Peyer's patch (tissue), 4 donors: Measurements from ENCODE around the gene PTGFRN. TPM values are rescaled to one million over a fixed set of nuclear protein-coding genes. Genes with fewer than 3 reads are reported as not detected.

Experiments used
- DNase-seq, 3 donors: peaks; one replicate each; pipeline ENCODE4 v3.0.0-alpha.2; 2017 to 2019
- H3K27ac ChIP-seq, 4 donors: fragments of 200-600 bp; sonication (generic); one replicate each; pipeline ENCODE4 v1.5.1; 2016 to 2019
- H3K27me3 ChIP-seq, 2 donors: fragments of 200-600 bp; sonication (generic); one replicate each; pipeline ENCODE4 v1.5.1; 2019
- H3K36me3 ChIP-seq, 3 donors: fragments of 200-600 bp; sonication (generic); one replicate each; pipeline ENCODE4 v1.5.1; 2016 to 2019
- H3K4me1 ChIP-seq, 4 donors: fragments of 200-600 bp; sonication (generic); one replicate each; pipeline ENCODE4 v1.5.1; 2016 to 2019
- H3K4me3 ChIP-seq, 4 donors: fragments of 200-600 bp; sonication (generic); 1 replicate in 3 of 4; 2 replicates in 1 of 4; pipeline ENCODE4 v1.5.1; 2016 to 2019; ENCODE audit warnings: mild to moderate bottlenecking in 1 of 4
- H3K9me3 ChIP-seq, 4 donors: fragments of 200-600 bp; sonication (generic); one replicate each; pipeline ENCODE4 v1.5.1; 2016 to 2019; ENCODE audit warnings: mild to moderate bottlenecking in 1 of 4
- POLR2A ChIP-seq, 2 donors: fragments of 450-650 bp; IDR thresholded peaks; one replicate each; pipeline ENCODE4 v1.5.1; 2017; ENCODE audit warnings: antibody characterized with exemption in 2 of 2, mild to moderate bottlenecking in 2 of 2, moderate library complexity in 2 of 2
- total RNA-seq, 4 donors: library from RNA; depleted of rRNA; stranded (reverse); fragments of >200 nt; gene quantifications; one replicate each; pipeline ENCODE4 v1.1.0, GENCODE V29; 2016
- TF ChIP-seq, protein P1 (sequence below), 6 experiments: fragments of 450-650 bp in 4 of 6; fragments of 200-600 bp in 2 of 6; sonication (generic) in 1 of 6; IDR thresholded peaks; one replicate each; pipeline ENCODE4 v1.5.1; 2017 to 2019; ENCODE audit warnings: antibody characterized with exemption in 6 of 6, mild to moderate bottlenecking in 3 of 6, moderate library complexity in 1 of 6

Gene PTGFRN
- total RNA-seq, 4 donors from 2014 or later = 20.6 to 66.6 (median 54.3) TPM

GRCh38 chr1:116915086-116915661 lies 5.5 kb downstream of the PTGFRN start:
- no peaks in the 10 kb centered on the region for H3K36me3 ChIP-seq
- H3K4me1 ChIP-seq = peaks cover 0 to 70% (median 0%) of the 10 kb centered on the region in 4 donors
- TF ChIP-seq POLR2A (IDR thresholded peaks at IDR 0.05) = peak in 1 of 2 donors; percentile 47
- TF ChIP-seq, protein P1, sequence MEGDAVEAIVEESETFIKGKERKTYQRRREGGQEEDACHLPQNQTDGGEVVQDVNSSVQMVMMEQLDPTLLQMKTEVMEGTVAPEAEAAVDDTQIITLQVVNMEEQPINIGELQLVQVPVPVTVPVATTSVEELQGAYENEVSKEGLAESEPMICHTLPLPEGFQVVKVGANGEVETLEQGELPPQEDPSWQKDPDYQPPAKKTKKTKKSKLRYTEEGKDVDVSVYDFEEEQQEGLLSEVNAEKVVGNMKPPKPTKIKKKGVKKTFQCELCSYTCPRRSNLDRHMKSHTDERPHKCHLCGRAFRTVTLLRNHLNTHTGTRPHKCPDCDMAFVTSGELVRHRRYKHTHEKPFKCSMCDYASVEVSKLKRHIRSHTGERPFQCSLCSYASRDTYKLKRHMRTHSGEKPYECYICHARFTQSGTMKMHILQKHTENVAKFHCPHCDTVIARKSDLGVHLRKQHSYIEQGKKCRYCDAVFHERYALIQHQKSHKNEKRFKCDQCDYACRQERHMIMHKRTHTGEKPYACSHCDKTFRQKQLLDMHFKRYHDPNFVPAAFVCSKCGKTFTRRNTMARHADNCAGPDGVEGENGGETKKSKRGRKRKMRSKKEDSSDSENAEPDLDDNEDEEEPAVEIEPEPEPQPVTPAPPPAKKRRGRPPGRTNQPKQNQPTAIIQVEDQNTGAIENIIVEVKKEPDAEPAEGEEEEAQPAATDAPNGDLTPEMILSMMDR (IDR thresholded peaks at IDR 0.05) = peak in 1 of 6 experiments; percentile 7
- H3K9me3 ChIP-seq = no peaks in the 10 kb centered on the region
- H3K4me3 ChIP-seq = peak overlapping the region in 2 of 4 donors; percentile 27 to 30
- DNase-seq = peak in 2 of 3 donors; percentile 74 to 77
- no peaks in the 10 kb centered on the region for H3K27me3 ChIP-seq
- H3K27ac ChIP-seq = peak overlapping the region in 3 of 4 donors; percentile 25 to 84 (median 76)

- Histone ChIP-seq H3K4me1 (peaks cover 0 to 79% (median 0%) of the 10 kb centered on the region in 4 donors), H3K27ac (peak overlapping the region in 2 of 4 donors; percentile 76 to 84), H3K9me3 (no peaks in the 10 kb centered on the region), H3K36me3 (no peaks in the 10 kb centered on the region), H3K27me3 (no peaks in the 10 kb centered on the region), H3K4me3 (no peak overlapping the region)
- TF ChIP-seq, protein P1 (IDR thresholded peaks at IDR 0.05) = no peak
- TF ChIP-seq POLR2A (IDR thresholded peaks at IDR 0.05) = no peak
- DNase-seq = no peak
Observed at GRCh38 chr1:116916002-116916401, 6.3 kb downstream of the PTGFRN start.

- Histone ChIP-seq H3K36me3 (no peaks in the 10 kb centered on the region), H3K4me1 (peaks cover 0 to 77% (median 0%) of the 10 kb centered on the region in 4 donors), H3K4me3 (no peak overlapping the region), H3K27me3 (no peaks in the 10 kb centered on the region), H3K9me3 (no peaks in the 10 kb centered on the region), H3K27ac (peak overlapping the region in 2 of 4 donors; percentile 34 to 76)
- TF ChIP-seq, protein P1 (IDR thresholded peaks at IDR 0.05) = no peak
- TF ChIP-seq POLR2A (IDR thresholded peaks at IDR 0.05) = no peak
- DNase-seq = no peak
Observed at GRCh38 chr1:116916533-116917445, 7.1 kb downstream of the PTGFRN start.

GRCh38 chr1:116918714-116919357 lies 9.1 kb downstream of the PTGFRN start:
- H3K27me3 ChIP-seq = no peaks in the 10 kb centered on the region
- peaks cover 0 to 60% (median 0%) of the 10 kb centered on the region in 4 donors for H3K4me1 ChIP-seq
- H3K9me3 ChIP-seq = no peaks in the 10 kb centered on the region
- DNase-seq = no peak
- H3K27ac ChIP-seq = no peak overlapping the region
- no peak overlapping the region for H3K4me3 ChIP-seq
- TF ChIP-seq, protein P1 (IDR thresholded peaks at IDR 0.05) = no peak
- no peak for TF ChIP-seq POLR2A (IDR thresholded peaks at IDR 0.05)
- H3K36me3 ChIP-seq = no peaks in the 10 kb centered on the region

- no peak for TF ChIP-seq POLR2A (IDR thresholded peaks at IDR 0.05)
- TF ChIP-seq, protein P1 (IDR thresholded peaks at IDR 0.05) = no peak
- Histone ChIP-seq H3K27me3 (no peaks in the 10 kb centered on the region), H3K9me3 (no peaks in the 10 kb centered on the region), H3K4me3 (no peak overlapping the region), H3K27ac (peak overlapping the region in 1 of 4 donors; percentile 63), H3K36me3 (no peaks in the 10 kb centered on the region), H3K4me1 (peaks cover 0 to 52% (median 0%) of the 10 kb centered on the region in 4 donors)
- DNase-seq = peak in 2 of 3 donors; percentile 56 to 65
Observed at GRCh38 chr1:116919802-116920201, 10.1 kb downstream of the PTGFRN start.
